Activated T-cell treated with anti-CD3 and anti-CD28 coated beads, Interleukin-2, amount 50 U/mL, for 4 hours (primary cell): ENCODE results near the gene CSNK2A2. TPM values are rescaled to one million over a fixed set of nuclear protein-coding genes. Genes with fewer than 3 reads are reported as not detected.

Source experiments
- ATAC-seq, 2 donors: fragments of 200-7000 bp; cut with Tn5 transposase; one replicate each; pipeline ENCODE4 v1.10.0; 2021
- DNase-seq: peaks from one replicate; pipeline ENCODE4 v3.0.0-alpha.2; 2020
- H3K27me3 Mint-ChIP-seq: one replicate; pipeline ENCODE4 v1.8.0; 2021; ENCODE audit warnings: low read depth, mixed read lengths
- H3K36me3 Mint-ChIP-seq: one replicate; pipeline ENCODE4 v1.8.0; 2022; ENCODE audit warnings: mixed read lengths; ENCODE audit not compliant: insufficient read depth
- H3K4me1 Mint-ChIP-seq: one replicate; pipeline ENCODE4 v1.8.0; 2021; ENCODE audit warnings: low read depth, mixed read lengths
- H3K4me3 Mint-ChIP-seq: one replicate; pipeline ENCODE4 v1.8.0; 2021; ENCODE audit warnings: mild to moderate bottlenecking, moderate library complexity, mixed read lengths
- H3K9me3 Mint-ChIP-seq: one replicate; pipeline ENCODE4 v1.8.0; 2021; ENCODE audit warnings: mixed read lengths
- total RNA-seq, 3 donors: library from RNA; stranded (reverse); gene quantifications; one replicate each; pipeline ENCODE4 v1.2.1, GENCODE V29; 2021

CSNK2A2 gene
- total RNA-seq, 3 donors from 2014 or later, result 94.9 to 100 (median 95.2) TPM

DNA sequence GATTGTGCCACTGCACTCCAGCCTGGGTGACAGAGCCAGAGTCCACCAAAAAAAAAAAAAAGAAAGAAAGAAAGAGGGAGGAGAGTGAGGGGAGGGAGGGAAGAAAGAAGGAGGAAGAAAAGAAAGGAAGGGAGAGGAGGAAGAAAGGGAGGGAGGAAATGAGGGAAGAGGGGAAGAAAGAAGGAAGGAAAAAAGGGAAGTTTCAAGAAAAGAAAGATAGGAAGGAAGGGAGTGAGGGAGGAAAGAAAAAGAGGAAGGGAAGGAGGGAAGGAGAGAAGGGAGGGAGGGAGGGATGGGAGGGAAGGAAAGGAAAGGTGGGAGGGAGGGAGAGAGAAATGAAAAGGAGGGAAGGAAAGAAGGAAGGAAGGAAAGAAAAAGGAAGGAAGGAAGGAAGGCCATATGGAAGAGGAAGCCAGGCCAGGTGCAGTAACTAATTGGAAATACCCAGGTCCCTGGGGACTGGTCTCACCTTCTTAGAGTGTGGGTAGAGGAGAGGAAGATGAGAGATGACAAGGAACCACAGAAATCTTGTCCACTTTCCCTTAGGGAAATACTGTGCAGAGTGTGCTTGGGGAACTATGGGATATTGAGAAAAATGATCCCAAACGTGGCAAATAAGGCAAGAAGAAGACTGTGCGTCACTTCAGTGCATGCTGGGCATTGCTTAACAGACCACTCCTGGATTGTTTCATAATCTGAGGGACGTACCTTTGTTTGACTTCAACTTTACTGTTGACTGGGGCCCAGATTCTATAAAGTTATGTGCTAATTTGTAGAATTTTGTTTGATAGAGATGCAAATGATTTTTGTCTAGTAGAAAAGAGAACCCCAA is 15.1 kb upstream of the CSNK2A2 start:
- DNase-seq, result no peak
- peaks cover 7% of the 10 kb centered on the region for H3K9me3 Mint-ChIP-seq
- H3K4me3 Mint-ChIP-seq, result no peak overlapping the region
- H3K4me1 Mint-ChIP-seq, result no peaks in the 10 kb centered on the region
- peaks cover 2% of the 10 kb centered on the region for H3K36me3 Mint-ChIP-seq
- H3K27me3 Mint-ChIP-seq, result peaks cover 35% of the 10 kb centered on the region
- no peak for ATAC-seq

DNA sequence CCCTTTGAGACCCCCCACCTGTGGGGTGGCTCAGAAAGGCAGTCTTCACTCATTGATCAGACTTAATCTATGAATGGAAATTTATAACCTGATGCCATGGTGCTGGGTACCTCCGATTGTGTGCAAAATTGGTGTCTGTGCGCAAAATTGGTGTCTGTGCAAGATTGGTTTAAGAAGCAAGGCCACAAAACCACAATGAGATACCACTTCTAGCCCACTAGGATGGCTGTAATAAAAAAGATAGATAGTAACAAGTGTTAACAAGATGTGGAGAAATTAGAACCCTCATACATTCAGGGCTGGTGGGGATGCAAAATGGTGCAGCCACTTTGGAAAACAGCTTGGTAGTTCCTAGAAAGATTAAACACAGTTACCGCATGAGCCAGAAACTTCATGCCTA is 13.9 kb upstream of the CSNK2A2 start:
- no peak for DNase-seq
- ATAC-seq, result no peak
- Mint-ChIP-seq H3K4me3 (no peak overlapping the region), H3K27me3 (peaks cover 30% of the 10 kb centered on the region), H3K36me3 (peaks cover 2% of the 10 kb centered on the region), H3K4me1 (no peaks in the 10 kb centered on the region), H3K9me3 (peaks cover under 1% of the 10 kb centered on the region)

- peaks cover 29% of the 10 kb centered on the region for H3K27me3 Mint-ChIP-seq
- DNase-seq (no peak), ATAC-seq (no peak)
- H3K36me3 Mint-ChIP-seq, result peaks cover 2% of the 10 kb centered on the region
- H3K9me3 Mint-ChIP-seq, result no peaks in the 10 kb centered on the region
- no peak overlapping the region for H3K4me3 Mint-ChIP-seq
- H3K4me1 Mint-ChIP-seq, result no peaks in the 10 kb centered on the region
Measured at GRCh38 chr16:58211245-58211644, 13.3 kb upstream of the CSNK2A2 start.

GRCh38 chr16:58205276-58206036 is 7.5 kb upstream of the CSNK2A2 start:
- ATAC-seq (no peak), DNase-seq (no peak)
- peaks cover 17% of the 10 kb centered on the region for H3K27me3 Mint-ChIP-seq
- no peaks in the 10 kb centered on the region for H3K9me3 Mint-ChIP-seq
- no peaks in the 10 kb centered on the region for H3K36me3 Mint-ChIP-seq
- no peaks in the 10 kb centered on the region for H3K4me1 Mint-ChIP-seq
- H3K4me3 Mint-ChIP-seq, result no peak overlapping the region

- H3K4me3 Mint-ChIP-seq, result no peak overlapping the region
- H3K36me3 Mint-ChIP-seq, result no peaks in the 10 kb centered on the region
- no peak for ATAC-seq
Measured at GRCh38 chr16:58201163-58201562, 3.3 kb upstream of the CSNK2A2 start.

GRCh38 chr16:58200004-58200797 is 2.3 kb upstream of the CSNK2A2 start:
- Mint-ChIP-seq H3K4me3 (no peak overlapping the region), H3K9me3 (no peaks in the 10 kb centered on the region), H3K36me3 (peaks cover 7% of the 10 kb centered on the region), H3K27me3 (peaks cover 17% of the 10 kb centered on the region), H3K4me1 (peaks cover 24% of the 10 kb centered on the region)
- DNase-seq (no peak), ATAC-seq (no peak)

More at GRCh38 chr16:58201163-58201562, 3.3 kb upstream of the CSNK2A2 start:
- Mint-ChIP-seq H3K4me1 (peaks cover 15% of the 10 kb centered on the region), H3K27me3 (peaks cover 17% of the 10 kb centered on the region), H3K9me3 (no peaks in the 10 kb centered on the region)
- DNase-seq, result no peak

GRCh38 chr16:58198803-58199411 is 1.0 kb upstream of the CSNK2A2 start:
- Mint-ChIP-seq H3K4me3 (peak overlapping the region; percentile 80), H3K9me3 (no peaks in the 10 kb centered on the region), H3K36me3 (peaks cover 16% of the 10 kb centered on the region), H3K4me1 (peaks cover 35% of the 10 kb centered on the region), H3K27me3 (peaks cover 17% of the 10 kb centered on the region)
- ATAC-seq (no peak), DNase-seq (no peak)

- peaks cover 13% of the 10 kb centered on the region for H3K27me3 Mint-ChIP-seq
- peak; percentile 41 to 46 for ATAC-seq
- no peaks in the 10 kb centered on the region for H3K9me3 Mint-ChIP-seq
- peak overlapping the region; percentile 89 for H3K4me3 Mint-ChIP-seq
- H3K36me3 Mint-ChIP-seq, result peaks cover 27% of the 10 kb centered on the region
- no peak for DNase-seq
- peaks cover 48% of the 10 kb centered on the region for H3K4me1 Mint-ChIP-seq
Measured at GRCh38 chr16:58197314-58198012, 443 bp downstream of the CSNK2A2 start.

DNA sequence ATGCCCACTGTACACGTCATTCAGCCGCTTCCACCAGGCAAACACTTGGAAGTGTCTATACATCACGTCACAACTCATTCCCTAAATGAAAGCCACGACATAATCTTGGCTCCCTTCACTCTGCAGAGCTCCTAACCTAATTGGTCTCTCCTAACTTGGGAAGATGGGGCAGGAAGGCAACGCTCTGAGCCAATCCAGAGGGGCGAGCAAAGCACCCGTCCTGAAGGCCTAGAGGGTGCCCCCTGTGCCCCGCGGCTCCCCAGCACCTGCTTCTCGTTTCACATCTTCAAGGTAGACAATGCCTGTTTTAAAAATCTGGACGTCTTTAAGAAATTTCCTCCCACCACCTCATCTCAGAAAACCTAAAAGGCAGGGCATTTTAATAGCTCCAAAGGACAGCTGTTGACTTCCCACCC is 1.0 kb downstream of the CSNK2A2 start:
- ATAC-seq, result no peak
- peaks cover 50% of the 10 kb centered on the region for H3K4me1 Mint-ChIP-seq
- DNase-seq, result no peak
- H3K27me3 Mint-ChIP-seq, result peaks cover 9% of the 10 kb centered on the region
- peak overlapping the region; percentile 89 for H3K4me3 Mint-ChIP-seq
- peaks cover 32% of the 10 kb centered on the region for H3K36me3 Mint-ChIP-seq
- no peaks in the 10 kb centered on the region for H3K9me3 Mint-ChIP-seq

DNA sequence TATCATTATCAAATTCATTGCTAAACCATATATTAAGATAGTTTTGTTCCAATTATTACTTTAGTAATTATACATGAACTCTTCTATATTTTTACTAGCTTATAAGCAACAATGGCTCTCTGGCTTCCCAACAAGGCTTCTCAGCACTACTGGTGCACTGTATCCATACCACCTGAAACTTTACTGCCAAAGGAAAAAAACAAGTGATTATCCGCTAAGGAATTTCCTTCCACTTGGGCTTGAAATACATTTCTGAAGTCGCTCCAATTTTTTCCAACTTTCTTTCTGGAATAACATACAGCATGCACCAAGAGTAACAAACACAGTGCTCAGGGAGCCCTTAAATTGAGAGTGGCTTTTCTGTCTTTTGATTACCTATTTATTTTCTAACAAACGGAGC is 2.1 kb downstream of the CSNK2A2 start:
- H3K4me1 Mint-ChIP-seq, result peaks cover 56% of the 10 kb centered on the region
- ATAC-seq (no peak), DNase-seq (no peak)
- H3K4me3 Mint-ChIP-seq, result peak overlapping the region; percentile 89
- H3K27me3 Mint-ChIP-seq, result peaks cover 7% of the 10 kb centered on the region
- peaks cover 41% of the 10 kb centered on the region for H3K36me3 Mint-ChIP-seq
- H3K9me3 Mint-ChIP-seq, result no peaks in the 10 kb centered on the region

DNA sequence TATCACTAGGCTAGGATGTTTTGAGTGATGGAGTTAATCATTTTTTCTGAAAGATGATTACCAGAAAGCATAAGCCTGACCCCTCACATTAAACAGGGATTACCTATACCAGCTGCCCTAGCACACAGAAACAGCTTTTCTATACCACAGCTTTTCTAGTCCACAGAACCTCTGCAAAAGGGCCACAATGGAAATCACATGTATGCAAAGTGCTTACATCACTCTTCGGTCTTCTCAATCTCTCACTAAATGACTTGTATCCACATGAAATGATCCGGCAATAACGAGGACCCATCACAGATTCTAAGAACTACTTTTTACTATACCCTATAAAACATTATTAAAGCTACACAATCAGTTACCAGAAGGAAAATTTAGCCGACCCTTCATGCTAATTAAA is 2.6 kb downstream of the CSNK2A2 start:
- H3K9me3 Mint-ChIP-seq, result no peaks in the 10 kb centered on the region
- ATAC-seq (no peak), DNase-seq (no peak)
- H3K4me1 Mint-ChIP-seq, result peaks cover 58% of the 10 kb centered on the region
- H3K27me3 Mint-ChIP-seq, result peaks cover 5% of the 10 kb centered on the region
- no peak overlapping the region for H3K4me3 Mint-ChIP-seq
- peaks cover 45% of the 10 kb centered on the region for H3K36me3 Mint-ChIP-seq

DNA sequence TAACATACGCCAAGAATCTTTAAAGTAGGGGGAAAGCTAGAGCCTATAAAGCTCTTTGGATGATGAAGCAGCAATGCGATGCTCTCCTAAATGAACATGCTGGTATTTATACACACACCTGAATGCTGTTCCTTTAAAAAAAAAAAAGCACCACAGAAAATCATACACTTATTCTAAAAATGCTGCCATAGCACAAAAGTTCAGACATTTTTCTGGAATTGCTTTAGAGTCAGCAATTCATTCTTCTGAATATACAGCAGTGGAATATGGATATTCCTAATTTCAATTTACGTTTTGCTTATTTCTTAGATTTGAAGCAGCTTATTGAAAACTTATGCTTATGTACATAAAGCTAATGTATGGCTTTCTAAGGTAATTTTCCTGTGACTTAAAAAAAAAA is 3.1 kb downstream of the CSNK2A2 start:
- H3K36me3 Mint-ChIP-seq, result peaks cover 45% of the 10 kb centered on the region
- no peaks in the 10 kb centered on the region for H3K9me3 Mint-ChIP-seq
- H3K27me3 Mint-ChIP-seq, result peaks cover under 1% of the 10 kb centered on the region
- H3K4me1 Mint-ChIP-seq, result peaks cover 58% of the 10 kb centered on the region
- ATAC-seq (no peak), DNase-seq (no peak)
- no peak overlapping the region for H3K4me3 Mint-ChIP-seq

GRCh38 chr16:58187665-58188421 is 10.1 kb downstream of the CSNK2A2 start:
- Mint-ChIP-seq H3K36me3 (peaks cover 54% of the 10 kb centered on the region), H3K4me3 (no peak overlapping the region), H3K27me3 (no peaks in the 10 kb centered on the region), H3K4me1 (peaks cover 23% of the 10 kb centered on the region), H3K9me3 (no peaks in the 10 kb centered on the region)
- ATAC-seq (no peak), DNase-seq (no peak)
